Choroid plexus epithelial cell (primary cell): Measurements from ENCODE around the gene RIC3.

Experiments used
- DNase-seq: peaks from one replicate; pipeline ENCODE4 v3.0.0-alpha.2; 2010; ENCODE audit warnings: low read depth
- H3K4me3 ChIP-seq: 2 replicates; pipeline ENCODE4 v1.5.1; 2011; ENCODE audit warnings: low read depth, mild to moderate bottlenecking, control low read depth, low read length, moderate library complexity
- CTCF ChIP-seq: conservative IDR thresholded peaks from 2 replicates; pipeline ENCODE4 v1.5.1; 2011; ENCODE audit warnings: low read depth, mild to moderate bottlenecking, control low read depth, inconsistent platforms, low read length, moderate library complexity

Gene RIC3

GRCh38 chr11:8081591-8082250 is 87.1 kb downstream of the RIC3 start:
- peak overlapping the region; percentile 57 for H3K4me3 ChIP-seq
- DNase-seq, result peak; percentile 28
- no peak for TF ChIP-seq CTCF

- TF ChIP-seq CTCF, result no peak
- DNase-seq, result no peak
- peak within 1 kb of the TSS; percentile 57 for H3K4me3 ChIP-seq
Measured at GRCh38 chr11:8080674-8081590, 87.9 kb downstream of the RIC3 start, which contains the start of gene TUB. Gene TUB, plus strand, starts transcription at chr11:8081211. Its CDS starts 300 bp downstream, at chr11:8081511.

GRCh38 chr11:8080069-8080670 is 88.7 kb downstream of the RIC3 start:
- TF ChIP-seq CTCF, result no peak
- peak overlapping the region; percentile 57 for H3K4me3 ChIP-seq
- no peak for DNase-seq

- DNase-seq, result no peak
- no peak overlapping the region for H3K4me3 ChIP-seq
- no peak for TF ChIP-seq CTCF
Measured at GRCh38 chr11:8079111-8079675, 89.6 kb downstream of the RIC3 start.

DNA sequence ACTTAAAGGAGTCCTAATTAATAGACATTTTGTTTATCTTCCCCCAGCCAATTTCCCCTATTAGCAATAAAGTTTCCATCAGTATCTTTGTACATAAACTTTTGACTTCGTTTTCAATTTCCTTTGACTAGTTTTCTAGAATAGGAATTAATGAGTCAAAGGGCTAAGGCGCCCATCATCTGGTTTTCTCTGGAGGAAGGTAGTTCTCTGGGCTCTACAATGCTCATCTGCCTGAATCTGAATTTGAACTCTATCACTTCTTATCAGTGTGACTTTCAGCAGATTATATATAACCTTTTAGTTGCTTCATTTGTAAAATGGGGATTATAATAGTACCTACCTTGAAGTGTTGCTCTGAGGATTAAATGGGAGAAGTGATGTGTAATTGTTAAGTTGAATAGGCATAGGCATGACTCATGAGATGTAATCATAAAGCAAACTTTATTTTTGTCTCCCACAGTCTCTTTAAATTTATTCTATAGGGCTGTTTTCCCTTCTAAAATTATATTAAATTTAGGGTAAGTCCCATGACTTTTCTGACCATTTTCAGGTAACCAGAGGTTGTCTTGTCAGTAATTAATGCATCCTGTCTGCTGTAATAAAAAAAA is 93.6 kb downstream of the RIC3 start:
- no peak overlapping the region for H3K4me3 ChIP-seq
- no peak for TF ChIP-seq CTCF
- no peak for DNase-seq

DNA sequence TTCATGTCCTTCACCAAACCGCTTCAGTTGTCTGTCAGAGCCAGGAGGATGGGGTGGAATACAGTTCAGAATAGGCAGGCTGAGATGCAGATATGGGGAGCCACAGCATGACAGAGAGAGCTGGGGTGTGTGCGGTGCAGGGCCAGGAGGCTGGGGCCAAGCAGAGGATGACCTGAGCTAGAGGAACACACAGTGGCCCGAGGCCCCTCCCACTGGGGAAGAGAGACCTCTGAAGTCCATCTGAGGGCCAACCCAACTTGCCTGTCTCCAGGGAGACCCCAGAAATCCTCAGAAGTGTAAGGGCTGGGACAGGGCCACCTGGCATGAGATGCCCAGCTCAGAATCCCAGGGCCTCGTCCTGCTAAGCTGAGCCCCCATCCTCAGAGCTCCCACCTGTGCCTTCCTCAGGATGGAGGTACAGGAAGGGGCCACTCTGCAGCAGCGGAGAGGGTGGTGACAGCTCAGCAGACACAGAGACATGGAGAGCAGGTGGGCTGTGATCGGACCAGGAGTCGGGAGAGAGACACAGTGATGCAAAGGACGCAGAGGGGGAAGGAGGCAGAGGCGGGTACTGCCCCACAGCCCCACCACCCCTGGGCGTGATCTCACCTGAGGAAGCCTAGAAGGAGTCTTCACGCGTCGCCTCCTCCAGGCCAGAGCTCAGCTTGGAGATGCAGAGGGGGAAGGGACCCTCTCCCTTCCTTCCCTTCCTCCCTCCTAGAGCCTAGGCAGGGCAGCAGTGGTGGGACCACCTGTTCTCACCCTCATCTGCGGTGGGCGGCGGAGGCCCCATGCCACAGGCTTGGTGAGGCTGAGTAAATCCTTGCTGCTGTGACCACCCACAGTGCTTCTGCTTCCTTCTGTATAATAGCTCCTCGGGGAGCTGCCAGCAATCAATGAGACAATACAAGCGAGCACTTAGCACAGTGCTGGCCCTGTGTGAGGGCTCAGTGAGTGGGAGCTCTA is 96.9 kb downstream of the RIC3 start:
- TF ChIP-seq CTCF, result no peak
- DNase-seq, result no peak
- H3K4me3 ChIP-seq, result no peak overlapping the region
